ENCODE measurements around the gene VAX1. TPM values are rescaled to one million over a fixed set of nuclear protein-coding genes. Genes with fewer than 3 reads are reported as not detected.

VAX1 gene
- total and polyA plus RNA-seq, 2 of the 4 experiments (the other 2 are of a cell fraction): not detected

DNA sequence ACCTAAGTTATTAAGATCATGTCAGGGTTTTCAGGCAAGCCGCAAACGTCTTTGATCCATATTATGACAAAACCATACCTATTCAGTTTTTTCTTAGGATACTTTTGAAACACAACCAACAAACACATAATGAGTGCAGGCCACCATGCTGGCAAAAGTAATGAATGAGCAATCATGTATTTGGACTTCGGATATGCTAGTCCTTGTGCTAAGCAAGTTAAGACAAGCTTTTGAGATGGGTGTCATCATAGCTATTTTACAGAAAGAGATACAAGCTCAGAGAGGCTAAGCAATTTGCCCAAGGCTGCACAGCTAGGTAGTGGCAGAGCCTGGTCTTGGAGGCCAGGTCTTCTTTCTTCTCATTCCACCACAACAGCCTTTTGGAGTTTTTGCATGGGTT is 46.8 kb upstream of the VAX1 start:
- H3K9ac ChIP-seq (ENCODE audit: low read depth, low read length): no peak overlapping the region
- H3K14ac ChIP-seq (replicated peaks; ENCODE audit: low read depth, low read length): no peak overlapping the region
- intact Hi-C loops (cut with micrococcal nuclease) (no loop called here), in situ Hi-C loops (cut with MboI; ENCODE audit: low sequenced_read_pairs) (no loop called here), dilution Hi-C loops (cut with HindIII; ENCODE audit: low sequenced_read_pairs, unreplicated experiment) (no loop called here)
- no peak overlapping the region for H3K23ac ChIP-seq (ENCODE audit: low read depth, low read length)
- POLR2A ChIA-PET (ENCODE audit: unreplicated experiment): no interaction called here
- H3K27me3 ChIP-seq (ENCODE audit: control insufficient read depth, insufficient read depth, low read length): peaks cover 3% of the 10 kb centered on the region
- H3K18ac ChIP-seq (ENCODE audit: low read depth, low read length): no peak overlapping the region
- no peaks in the 10 kb centered on the region for H3K9me1 ChIP-seq (ENCODE audit: insufficient read depth, low read length)
- H4K8ac ChIP-seq (ENCODE audit: low read depth in 2 of 2, low read length in 2 of 2): no peak overlapping the region
- TF ChIP-seq POLR2A (IDR thresholded peaks at IDR 0.05; ENCODE audit: low read depth, low read length): no peak
- TF ChIP-seq, protein P1, sequence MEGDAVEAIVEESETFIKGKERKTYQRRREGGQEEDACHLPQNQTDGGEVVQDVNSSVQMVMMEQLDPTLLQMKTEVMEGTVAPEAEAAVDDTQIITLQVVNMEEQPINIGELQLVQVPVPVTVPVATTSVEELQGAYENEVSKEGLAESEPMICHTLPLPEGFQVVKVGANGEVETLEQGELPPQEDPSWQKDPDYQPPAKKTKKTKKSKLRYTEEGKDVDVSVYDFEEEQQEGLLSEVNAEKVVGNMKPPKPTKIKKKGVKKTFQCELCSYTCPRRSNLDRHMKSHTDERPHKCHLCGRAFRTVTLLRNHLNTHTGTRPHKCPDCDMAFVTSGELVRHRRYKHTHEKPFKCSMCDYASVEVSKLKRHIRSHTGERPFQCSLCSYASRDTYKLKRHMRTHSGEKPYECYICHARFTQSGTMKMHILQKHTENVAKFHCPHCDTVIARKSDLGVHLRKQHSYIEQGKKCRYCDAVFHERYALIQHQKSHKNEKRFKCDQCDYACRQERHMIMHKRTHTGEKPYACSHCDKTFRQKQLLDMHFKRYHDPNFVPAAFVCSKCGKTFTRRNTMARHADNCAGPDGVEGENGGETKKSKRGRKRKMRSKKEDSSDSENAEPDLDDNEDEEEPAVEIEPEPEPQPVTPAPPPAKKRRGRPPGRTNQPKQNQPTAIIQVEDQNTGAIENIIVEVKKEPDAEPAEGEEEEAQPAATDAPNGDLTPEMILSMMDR (conservative IDR thresholded peaks at IDR 0.05; ENCODE audit: low read depth, low read length): no peak
- TF ChIP-seq RCOR1 (IDR thresholded peaks at IDR 0.05; ENCODE audit: insufficient replicate concordance, low read length): no peak
- TF ChIP-seq, protein P2, sequence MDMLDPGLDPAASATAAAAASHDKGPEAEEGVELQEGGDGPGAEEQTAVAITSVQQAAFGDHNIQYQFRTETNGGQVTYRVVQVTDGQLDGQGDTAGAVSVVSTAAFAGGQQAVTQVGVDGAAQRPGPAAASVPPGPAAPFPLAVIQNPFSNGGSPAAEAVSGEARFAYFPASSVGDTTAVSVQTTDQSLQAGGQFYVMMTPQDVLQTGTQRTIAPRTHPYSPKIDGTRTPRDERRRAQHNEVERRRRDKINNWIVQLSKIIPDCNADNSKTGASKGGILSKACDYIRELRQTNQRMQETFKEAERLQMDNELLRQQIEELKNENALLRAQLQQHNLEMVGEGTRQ (IDR thresholded peaks at IDR 0.05; ENCODE audit: low read depth, low read length): no peak
- H3K36me3 ChIP-seq (ENCODE audit: control insufficient read depth, insufficient read depth, low read length): no peaks in the 10 kb centered on the region
- DNase-seq: no peak
- no peak overlapping the region for H4K5ac ChIP-seq (ENCODE audit: low read depth, low read length)
- no peak overlapping the region for H2BK120ac ChIP-seq (ENCODE audit: low read depth, low read length)
- no peak overlapping the region for H2BK15ac ChIP-seq (ENCODE audit: low read depth, low read length)
- H3K4me3 ChIP-seq (ENCODE audit: insufficient read depth, low read depth, low read length): no peak overlapping the region
- H2AFZ ChIP-seq (replicated peaks; ENCODE audit: low read length, poor library complexity): no peak overlapping the region
- H3K4me1 ChIP-seq (ENCODE audit: control insufficient read depth, insufficient read depth, low read length): no peaks in the 10 kb centered on the region
- no peak overlapping the region for H2BK5ac ChIP-seq (ENCODE audit: low read depth, low read length, poor library complexity, severe bottlenecking)
- H3K27ac ChIP-seq (ENCODE audit: insufficient read depth, low read length): no peak overlapping the region
- H2BK20ac ChIP-seq (ENCODE audit: low read depth, low read length): no peak overlapping the region
- no TSS peak for BruUV-seq (replicated peaks)
- H4K91ac ChIP-seq (ENCODE audit: insufficient read depth, low read depth, low read length): no peak overlapping the region
- no peak overlapping the region for H3K56ac ChIP-seq (ENCODE audit: extremely low read depth, insufficient read depth, low read length)
- WGBS, 2 experiments (ENCODE audit: extremely low coverage in 2 of 2, insufficient read length in 1 of 2): no CpG with 5 or more reads among the region's 3 CpGs
- no peak for ATAC-seq (ENCODE audit: low read depth)
- no peaks in the 10 kb centered on the region for H3K9me3 ChIP-seq (ENCODE audit: control insufficient read depth, insufficient read depth, low read length)
- CTCF ChIA-PET: no interaction called here
- H3K4ac ChIP-seq (ENCODE audit: low read depth, low read length): no peak overlapping the region
- H3K4me2 ChIP-seq (ENCODE audit: low read depth, low read length): no peak overlapping the region
- H4K20me1 ChIP-seq (ENCODE audit: insufficient read depth, low read length): no peaks in the 10 kb centered on the region
- no peak overlapping the region for H2AK9ac ChIP-seq (replicated peaks; ENCODE audit: low read depth, low read length, poor library complexity)
- no peak overlapping the region for H2AK5ac ChIP-seq (ENCODE audit: low read depth, low read length)
- H3K79me1 ChIP-seq (ENCODE audit: low read depth in 1 of 2, low read length in 2 of 2): no peaks in the 10 kb centered on the region
